ENCODE results near the gene ZNF136.

DNA sequence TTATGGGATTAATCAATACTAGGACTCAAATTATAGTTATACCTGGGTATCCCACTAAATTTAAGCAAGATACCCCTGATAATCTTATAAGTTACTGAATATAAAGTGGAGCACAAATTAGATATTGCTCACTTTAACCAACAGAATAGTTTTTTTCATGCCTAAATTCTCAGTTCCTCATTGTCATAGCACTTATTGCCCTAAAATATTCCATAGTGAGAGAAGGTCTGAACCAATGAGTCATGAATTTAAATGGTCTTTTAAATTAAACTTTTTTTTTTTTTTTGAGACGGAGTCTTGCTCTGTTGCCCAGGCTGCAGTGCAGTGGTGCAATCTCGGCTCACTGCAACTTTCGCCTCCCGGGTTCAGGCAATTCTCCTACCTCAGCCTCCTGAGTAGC is 42.4 kb downstream of the ZNF136 start:
- TF ChIP-seq, protein P1, sequence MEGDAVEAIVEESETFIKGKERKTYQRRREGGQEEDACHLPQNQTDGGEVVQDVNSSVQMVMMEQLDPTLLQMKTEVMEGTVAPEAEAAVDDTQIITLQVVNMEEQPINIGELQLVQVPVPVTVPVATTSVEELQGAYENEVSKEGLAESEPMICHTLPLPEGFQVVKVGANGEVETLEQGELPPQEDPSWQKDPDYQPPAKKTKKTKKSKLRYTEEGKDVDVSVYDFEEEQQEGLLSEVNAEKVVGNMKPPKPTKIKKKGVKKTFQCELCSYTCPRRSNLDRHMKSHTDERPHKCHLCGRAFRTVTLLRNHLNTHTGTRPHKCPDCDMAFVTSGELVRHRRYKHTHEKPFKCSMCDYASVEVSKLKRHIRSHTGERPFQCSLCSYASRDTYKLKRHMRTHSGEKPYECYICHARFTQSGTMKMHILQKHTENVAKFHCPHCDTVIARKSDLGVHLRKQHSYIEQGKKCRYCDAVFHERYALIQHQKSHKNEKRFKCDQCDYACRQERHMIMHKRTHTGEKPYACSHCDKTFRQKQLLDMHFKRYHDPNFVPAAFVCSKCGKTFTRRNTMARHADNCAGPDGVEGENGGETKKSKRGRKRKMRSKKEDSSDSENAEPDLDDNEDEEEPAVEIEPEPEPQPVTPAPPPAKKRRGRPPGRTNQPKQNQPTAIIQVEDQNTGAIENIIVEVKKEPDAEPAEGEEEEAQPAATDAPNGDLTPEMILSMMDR (IDR thresholded peaks at IDR 0.05), result no peak
- no peak for TF ChIP-seq RORB (CRISPR knock-in tag; IDR thresholded peaks at IDR 0.05)
- no peak for TF ChIP-seq CREB1 (CRISPR knock-in tag; IDR thresholded peaks at IDR 0.05)
- no peak for TF ChIP-seq FOXJ3 (CRISPR knock-in tag; IDR thresholded peaks at IDR 0.05; ENCODE audit: borderline replicate concordance)
